NOMO-1 treated with dmso at 0.1 percent for 144 hours (cell line): ENCODE data around the gene FBXL2.

ENCODE experiments used
- DNase-seq: peaks from one replicate; lab custom pipeline; 2025; ENCODE audit not compliant: unreplicated experiment; lab: John Stamatoyannopoulos, UW

The FBXL2 gene

DNA sequence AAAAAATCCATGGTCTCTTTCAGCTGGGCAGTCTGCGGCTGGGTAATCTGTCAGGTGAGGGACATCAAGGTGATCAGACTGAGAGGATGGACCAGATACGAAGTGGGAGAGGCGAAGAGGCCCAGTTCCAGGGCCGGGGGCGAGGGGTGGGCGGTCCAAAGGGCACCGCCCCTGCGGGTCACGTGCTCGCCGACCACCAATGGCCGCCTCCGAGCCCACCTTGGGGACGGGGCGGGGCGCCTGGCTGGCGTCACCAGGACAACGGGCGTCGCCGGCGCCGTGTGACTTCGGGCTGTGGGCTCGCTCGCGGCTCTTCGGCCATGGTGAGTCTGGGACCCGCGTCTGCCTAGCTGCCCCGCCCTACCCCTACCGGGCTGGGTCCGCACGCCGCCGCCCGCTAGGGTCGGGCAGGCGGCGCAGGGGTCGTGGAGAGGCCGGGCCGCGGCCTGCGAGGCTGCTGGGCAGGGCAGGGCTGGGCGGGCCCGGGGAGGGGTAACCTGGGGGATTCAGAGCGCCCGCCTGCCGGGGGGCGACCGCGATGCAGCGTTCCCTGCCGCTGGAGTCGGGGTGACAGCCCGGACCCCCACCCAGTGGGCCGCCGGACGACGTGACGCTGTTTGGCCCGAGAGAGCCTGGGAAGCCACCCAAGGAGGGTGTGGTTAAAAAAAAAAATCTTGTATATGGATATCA, at the start of gene FBXL2:
TSS of gene FBXL2 (plus strand) at position 250 of the 690 bp plus-strand sequence. CDS start at position 321, 71 bp downstream.
- no peak for DNase-seq

GRCh38 chr3:33229066-33229465, 48.2 kb upstream of the FBXL2 start:
- DNase-seq, result no peak

- DNase-seq, result no peak
Observed at GRCh38 chr3:33229947-33230346, 47.3 kb upstream of the FBXL2 start.

- DNase-seq, result no peak
Observed at GRCh38 chr3:33231756-33232465, 45.3 kb upstream of the FBXL2 start.

DNA sequence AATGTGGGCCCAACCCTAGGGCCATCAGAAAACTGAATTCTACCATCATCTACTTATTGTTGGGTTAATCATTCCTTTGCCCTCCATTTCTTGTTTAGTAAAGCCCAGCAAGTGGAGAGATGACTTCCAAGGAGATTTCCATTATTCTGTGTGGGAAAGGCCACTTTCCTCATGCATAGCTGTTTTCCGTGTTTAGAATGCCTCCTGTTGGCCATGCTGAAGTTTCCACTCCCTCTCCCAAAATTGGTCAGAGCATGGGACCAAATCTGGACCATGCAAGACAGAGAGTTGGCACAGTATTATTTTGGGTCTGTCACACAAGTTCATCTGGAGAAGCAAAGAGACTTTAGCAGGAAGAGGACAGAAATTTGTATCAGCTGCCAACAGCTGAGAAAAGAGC, 43.4 kb upstream of the FBXL2 start:
- no peak for DNase-seq

GRCh38 chr3:33236005-33236404, 41.2 kb upstream of the FBXL2 start:
- no peak for DNase-seq

- DNase-seq, result no peak
Observed at GRCh38 chr3:33237439-33237838, 39.8 kb upstream of the FBXL2 start.

GRCh38 chr3:33238923-33239322, 38.3 kb upstream of the FBXL2 start:
- no peak for DNase-seq

DNA sequence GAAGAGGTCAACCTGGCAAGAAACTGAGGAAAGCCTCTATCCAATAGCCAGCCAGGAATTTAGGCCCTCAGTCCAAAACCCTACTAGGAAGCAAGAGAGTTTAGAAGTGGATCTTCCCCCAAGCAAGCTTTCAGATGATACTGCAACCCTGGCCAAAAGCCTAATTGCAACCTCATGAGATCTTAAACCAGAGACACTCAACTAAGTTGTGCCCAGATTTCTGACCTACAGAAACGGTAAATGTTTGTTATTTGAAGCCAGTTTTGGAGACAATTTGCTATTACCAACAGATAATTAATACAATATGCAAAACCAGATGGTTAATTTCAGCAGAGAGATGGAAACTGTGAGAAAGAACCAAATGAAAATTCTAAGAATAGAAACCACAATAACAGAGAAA, 37.0 kb upstream of the FBXL2 start:
- DNase-seq, result no peak

DNA sequence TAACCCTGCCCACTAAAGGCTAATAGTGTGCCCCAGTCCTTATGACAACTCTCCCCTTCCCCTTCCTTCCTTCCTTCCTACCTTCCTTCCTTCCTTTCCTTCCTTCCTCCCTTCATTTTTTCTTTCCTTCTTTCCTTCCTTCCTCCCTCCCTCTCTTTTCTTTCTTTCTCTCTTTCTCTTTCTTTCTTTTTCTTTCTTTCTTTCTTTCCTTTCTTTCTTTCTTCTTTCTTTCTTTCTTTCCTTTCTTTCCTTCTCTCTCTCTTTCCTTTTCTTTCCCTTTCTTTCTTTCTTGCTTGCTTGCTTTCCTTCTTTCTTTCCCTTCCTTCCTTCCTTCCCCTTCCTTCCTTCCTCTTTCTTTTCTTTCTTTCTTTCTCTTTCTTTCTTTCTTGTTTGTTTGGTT, 30.5 kb upstream of the FBXL2 start:
- DNase-seq, result no peak

DNA sequence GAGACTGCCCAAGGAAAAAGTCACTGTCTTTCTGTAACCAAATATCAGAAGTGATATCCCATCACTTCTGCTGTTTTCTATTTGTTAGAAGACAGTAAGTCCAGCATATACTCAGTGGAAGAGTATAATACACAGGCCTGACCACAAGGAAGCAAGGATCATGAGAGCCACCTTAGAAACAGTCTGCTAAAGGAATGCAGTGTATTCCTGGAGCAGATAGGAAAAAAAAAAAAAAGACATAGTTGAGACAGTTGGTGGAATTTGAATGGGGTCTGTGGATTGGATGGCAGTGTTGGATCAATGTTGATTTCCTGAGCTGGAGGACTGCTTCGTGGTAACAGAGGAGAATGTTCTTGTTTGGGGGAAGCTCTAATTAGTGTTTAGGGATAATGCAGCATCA, 26.5 kb upstream of the FBXL2 start:
- no peak for DNase-seq

DNA sequence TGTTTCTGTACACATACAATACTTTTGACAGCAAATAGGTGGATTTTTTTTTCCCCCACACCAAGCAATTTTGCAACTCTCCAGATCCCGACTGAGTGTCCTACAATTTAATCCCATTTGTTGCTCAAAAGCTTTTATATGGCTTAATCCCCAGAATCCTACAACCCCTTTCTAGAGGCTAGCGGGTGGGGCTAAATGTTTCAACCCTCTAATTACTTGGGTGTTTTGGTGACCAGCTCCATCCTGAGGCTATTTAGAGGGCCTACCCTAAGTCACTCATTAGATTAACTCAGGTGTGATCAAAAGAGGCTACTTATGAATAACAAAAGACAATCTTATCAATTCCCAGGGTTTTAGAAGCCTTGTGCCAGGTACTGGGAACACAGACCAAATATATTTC, 21.0 kb upstream of the FBXL2 start:
- DNase-seq, result no peak

DNA sequence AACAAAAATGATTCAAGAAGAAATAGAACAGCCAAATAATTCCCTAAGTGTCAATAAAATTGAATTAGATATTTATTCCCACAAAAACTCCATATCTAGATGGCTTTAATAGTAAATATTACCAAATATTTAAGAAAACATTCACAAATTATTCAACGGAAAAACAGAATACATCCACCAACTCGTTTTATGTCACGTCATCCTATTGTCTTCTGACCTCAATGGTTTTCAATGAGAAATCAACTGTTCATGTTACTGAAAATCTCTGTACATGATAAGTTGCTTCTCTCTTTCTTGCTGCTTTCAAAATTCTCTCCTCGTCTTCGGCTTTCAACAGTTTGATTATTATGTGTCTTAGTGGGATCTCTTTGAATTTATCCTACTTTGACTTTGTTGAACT, 17.1 kb upstream of the FBXL2 start:
- DNase-seq, result no peak

DNA sequence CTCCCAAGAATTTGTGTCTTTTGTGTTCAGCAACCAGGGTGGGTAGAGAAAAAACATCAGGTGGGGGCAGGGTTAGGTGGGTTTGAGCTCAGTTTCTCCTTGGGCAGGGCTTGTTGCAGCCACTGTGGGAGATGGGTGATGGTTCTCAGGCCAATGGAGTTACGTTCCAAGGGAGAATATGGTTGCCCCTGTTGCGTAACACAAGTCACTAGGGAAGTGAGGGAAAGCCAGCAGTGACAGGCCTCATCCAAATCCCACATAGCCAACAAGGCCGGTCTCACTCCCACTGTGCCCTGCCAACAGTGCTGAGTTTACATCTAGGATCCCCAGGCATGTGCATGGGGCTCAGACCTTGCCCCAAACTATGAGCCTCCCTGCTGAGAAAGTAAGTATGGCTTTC, 7.9 kb upstream of the FBXL2 start:
- DNase-seq, result no peak

DNA sequence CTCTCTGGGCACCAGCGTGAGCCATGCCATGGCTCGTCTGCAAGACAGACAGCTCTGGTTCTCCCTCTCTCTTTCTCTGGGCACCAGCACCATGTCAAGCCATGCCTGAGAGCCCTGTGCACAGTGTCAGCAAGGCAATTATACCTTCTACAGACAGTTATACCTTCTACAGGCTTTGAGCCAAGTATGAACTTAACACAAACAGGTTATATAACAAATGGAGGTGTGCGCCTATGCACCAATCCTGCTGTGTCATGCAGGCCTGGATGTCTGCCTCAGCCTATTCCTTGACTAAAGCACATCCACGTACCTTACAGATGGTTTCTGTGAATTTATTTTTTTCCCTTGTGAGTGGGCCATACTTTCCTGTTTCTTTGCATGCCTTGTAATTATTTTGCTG, 5.9 kb upstream of the FBXL2 start:
- DNase-seq, result no peak

DNA sequence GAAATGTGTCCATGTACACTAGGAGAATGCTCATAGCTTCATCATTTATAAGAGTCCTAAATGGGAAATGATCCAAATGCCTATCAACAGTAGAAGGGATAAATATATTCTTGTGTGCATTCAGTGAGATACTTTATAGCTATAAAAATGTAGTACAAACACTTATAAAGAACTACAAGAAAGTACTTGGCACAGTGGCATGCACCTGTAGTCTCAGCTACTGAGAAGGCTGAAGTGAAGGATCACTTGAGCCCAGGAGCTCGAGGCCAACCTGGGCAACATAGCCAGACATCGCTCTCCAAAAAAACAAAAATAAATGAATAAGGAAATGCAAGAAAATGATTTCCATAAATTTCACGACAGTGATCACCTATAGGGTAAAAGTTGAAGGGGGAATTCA, 3.6 kb upstream of the FBXL2 start:
- DNase-seq, result no peak

DNA sequence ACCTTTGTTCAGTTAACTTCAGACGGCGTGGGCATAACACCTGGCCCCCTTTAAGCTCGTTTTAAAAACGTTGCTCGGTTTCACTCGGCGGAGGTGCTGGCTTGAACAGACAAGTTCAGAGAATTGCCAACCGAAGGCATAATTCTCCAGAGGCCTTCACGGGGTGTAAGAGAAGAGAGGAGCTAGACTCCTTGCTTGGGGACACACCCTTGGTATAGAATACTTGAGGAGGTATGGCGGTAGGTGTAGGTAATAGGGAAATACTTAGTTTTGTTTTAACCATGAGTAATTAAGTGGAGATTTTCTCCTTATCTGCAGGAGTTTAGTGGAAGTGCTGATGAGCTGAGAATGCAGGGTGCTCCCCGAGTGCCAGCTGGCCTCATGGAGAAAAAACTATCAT, 921 bp downstream of the FBXL2 start:
- DNase-seq, result no peak

GRCh38 chr3:33287672-33288282, 10.5 kb downstream of the FBXL2 start:
- DNase-seq, result no peak

- DNase-seq, result no peak
Observed at GRCh38 chr3:33299395-33300081, 22.3 kb downstream of the FBXL2 start.

GRCh38 chr3:33312361-33312760, 35.1 kb downstream of the FBXL2 start:
- no peak for DNase-seq

DNA sequence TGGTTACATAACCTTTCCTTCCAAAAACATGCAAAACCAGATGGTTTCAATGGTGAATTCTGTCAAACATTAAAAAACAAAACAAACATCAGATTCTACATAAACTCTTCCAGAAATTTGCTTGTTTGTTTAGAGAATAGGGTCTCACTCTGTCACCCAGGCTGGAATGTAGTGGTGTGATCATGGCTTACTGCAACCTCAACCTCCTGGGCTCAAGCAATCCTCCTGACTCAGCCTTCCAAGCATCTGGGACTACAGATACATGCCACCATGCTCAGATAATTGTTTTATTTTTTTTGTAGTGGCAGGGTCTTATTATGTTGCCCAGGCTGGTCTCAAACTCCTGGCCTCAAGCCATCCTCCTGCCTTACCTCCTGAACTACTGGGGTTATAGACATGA, 36.1 kb downstream of the FBXL2 start:
- DNase-seq, result no peak

GRCh38 chr3:33314993-33315392, 37.8 kb downstream of the FBXL2 start:
- DNase-seq, result no peak
